Activated naive CD4-positive, alpha-beta T cell treated with Interleukin-2 at 50 U/mL for 16 hours (primary cell): ENCODE data around the gene DYRK2.

Experiments used
- DNase-seq: peaks from one replicate; pipeline ENCODE4 v3.0.0-alpha.2; 2020

DYRK2 gene

GRCh38 chr12:67647181-67647798 lies 1.3 kb upstream of the DYRK2 start:
- DNase-seq = peak; percentile 15

GRCh38 chr12:67647799-67648520 lies 585 bp upstream of the DYRK2 start:
- peak; percentile 26 for DNase-seq

GRCh38 chr12:67649261-67649569 lies 670 bp downstream of the DYRK2 start:
- DNase-seq = no peak

- DNase-seq = peak; percentile 50
Observed at GRCh38 chr12:67649570-67650387, 1.2 kb downstream of the DYRK2 start.

- DNase-seq = peak; percentile 14
Observed at GRCh38 chr12:67650388-67651131, 2.0 kb downstream of the DYRK2 start.

- DNase-seq = peak; percentile 24
Observed at GRCh38 chr12:67651132-67651695, 2.7 kb downstream of the DYRK2 start.

GRCh38 chr12:67655829-67656228 lies 7.3 kb downstream of the DYRK2 start:
- no peak for DNase-seq

- no peak for DNase-seq
Observed at GRCh38 chr12:67656251-67656650, 7.7 kb downstream of the DYRK2 start.

- no peak for DNase-seq
Observed at GRCh38 chr12:67658486-67658885, 9.9 kb downstream of the DYRK2 start.

GRCh38 chr12:67659292-67659691 lies 10.7 kb downstream of the DYRK2 start:
- DNase-seq = no peak

- DNase-seq = no peak
Observed at GRCh38 chr12:67661311-67662021, 12.9 kb downstream of the DYRK2 start.

- no peak for DNase-seq
Observed at GRCh38 chr12:67662910-67663538, 14.5 kb downstream of the DYRK2 start.

- DNase-seq = no peak
Observed at GRCh38 chr12:67664171-67664570, 15.6 kb downstream of the DYRK2 start.

- DNase-seq = no peak
Observed at GRCh38 chr12:67665679-67666078, 17.1 kb downstream of the DYRK2 start.

- no peak for DNase-seq
Observed at GRCh38 chr12:67666605-67667004, 18.1 kb downstream of the DYRK2 start.

GRCh38 chr12:67667276-67668073 lies 18.9 kb downstream of the DYRK2 start:
- no peak for DNase-seq

- no peak for DNase-seq
Observed at GRCh38 chr12:67669217-67669933, 20.8 kb downstream of the DYRK2 start.

- DNase-seq = no peak
Observed at GRCh38 chr12:67669934-67670631, 21.5 kb downstream of the DYRK2 start.

GRCh38 chr12:67671419-67671818 lies 22.9 kb downstream of the DYRK2 start:
- DNase-seq = no peak

- no peak for DNase-seq
Observed at GRCh38 chr12:67671892-67672291, 23.3 kb downstream of the DYRK2 start.
